T-cell (primary cell): ENCODE data around the gene ULK4. TPM values are rescaled to one million over a fixed set of nuclear protein-coding genes. Genes with fewer than 3 reads are reported as not detected.

Experiments used
- ATAC-seq, 4 experiments: fragments of 200-7000 bp in 3 of 4; fragments of 150-1000 bp in 1 of 4; cut with Tn5 transposase; replicated peaks in 1 of 4; 1 replicate in 3 of 4; 2 replicates in 1 of 4; pipeline ENCODE4 v1.10.0; 2021; ENCODE audit warnings: moderate library complexity in 3 of 4, mild to moderate bottlenecking in 2 of 4, moderate number of reproducible peaks in 1 of 4
- CTCF ChIA-PET, 2 donors: fragments of 300-600 bp; sonication (Branson Sonifier 250); formaldehyde crosslinking; loops; one replicate each; lab custom pipeline; 2022; ENCODE audit warnings: antibody characterized with exemption in 2 of 2; lab: Charles Lee
- POLR2A ChIA-PET, 2 donors: fragments of 300-600 bp; sonication (Branson Sonifier 250); formaldehyde crosslinking; loops; one replicate each; lab custom pipeline; 2022; ENCODE audit warnings: antibody characterized with exemption in 2 of 2; lab: Charles Lee
- DNase-seq, 35 experiments: peaks; one replicate each; pipeline versions ENCODE4 v3.0.0 to v3.0.0-alpha.2; 2013 to 2023
- H3K27ac ChIP-seq: one replicate; pipeline ENCODE4 v1.5.1; 2013; ENCODE audit warnings: low read length
- H3K27me3 ChIP-seq, 2 experiments: replicated peaks in 1 of 2; 1 replicate in 1 of 2; 2 replicates in 1 of 2; pipeline versions ENCODE4 v1.6.1 to v1.7.0; 2013; ENCODE audit warnings: low read length in 1 of 2, mixed read lengths in 1 of 2; ENCODE audit not compliant: control insufficient read depth in 2 of 2, insufficient read depth in 2 of 2; ENCODE audit errors: extremely low read depth in 1 of 2
- H3K36me3 ChIP-seq, 2 donors: 1 replicate in 1 of 2; 2 replicates in 1 of 2; pipeline versions ENCODE4 v1.6.1 to v1.7.0; 2013; ENCODE audit warnings: low read length in 1 of 2; ENCODE audit not compliant: control insufficient read depth in 2 of 2, insufficient read depth in 1 of 2; ENCODE audit errors: extremely low read depth in 1 of 2
- H3K4me1 ChIP-seq, 2 experiments: 1 replicate in 1 of 2; 2 replicates in 1 of 2; pipeline versions ENCODE4 v1.6.1 to v1.7.0; 2013; ENCODE audit warnings: low read length in 2 of 2, mixed read lengths in 1 of 2; ENCODE audit not compliant: insufficient read depth in 2 of 2, control insufficient read depth in 1 of 2; ENCODE audit errors: extremely low read depth in 1 of 2
- H3K4me3 ChIP-seq, 2 donors: 1 replicate in 1 of 2; 2 replicates in 1 of 2; pipeline versions ENCODE4 v1.5.1 to v1.7.0; 2013; ENCODE audit warnings: mild to moderate bottlenecking in 2 of 2, low read length in 1 of 2, moderate library complexity in 1 of 2; ENCODE audit not compliant: control insufficient read depth in 1 of 2; ENCODE audit errors: extremely low read depth in 1 of 2
- H3K9me3 ChIP-seq: 2 replicates; pipeline ENCODE4 v1.7.0; 2013
- H3K27ac Mint-ChIP-seq, 2 donors: one replicate each; pipeline ENCODE4 v1.8.0; 2020 to 2021; ENCODE audit warnings: mild to moderate bottlenecking in 2 of 2, mixed read lengths in 2 of 2
- H3K27me3 Mint-ChIP-seq, 2 donors: one replicate each; pipeline ENCODE4 v1.8.0; 2021 to 2022; ENCODE audit warnings: mixed read lengths in 2 of 2
- H3K36me3 Mint-ChIP-seq: one replicate; pipeline ENCODE4 v1.8.0; 2021; ENCODE audit warnings: mixed read lengths
- H3K4me1 Mint-ChIP-seq, 3 donors: one replicate each; pipeline ENCODE4 v1.8.0; 2020 to 2022; ENCODE audit warnings: mixed read lengths in 3 of 3, mild to moderate bottlenecking in 1 of 3
- H3K4me3 Mint-ChIP-seq, 3 donors: one replicate each; pipeline ENCODE4 v1.8.0; 2020 to 2022; ENCODE audit warnings: mild to moderate bottlenecking in 3 of 3, mixed read lengths in 3 of 3, moderate library complexity in 3 of 3
- H3K9me3 Mint-ChIP-seq, 3 donors: one replicate each; pipeline ENCODE4 v1.8.0; 2020 to 2022; ENCODE audit warnings: mixed read lengths in 3 of 3
- WGBS: methylation state at CpG from one replicate; pipeline ENCODE4 v1.1.5; 2013; ENCODE audit warnings: missing lambda C conversion rate; ENCODE audit not compliant: insufficient coverage; 5-methylcytosine and 5-hydroxymethylcytosine counted together
- total RNA-seq, 35 experiments: library from RNA in 6 of 35; stranded (reverse) in 6 of 35; fragments of 120-200 nt in 1 of 35; gene quantifications; one replicate each; pipeline versions ENCODE4 v1.2.1 to v1.2.4 and lab custom pipeline; 2013 to 2026

ULK4 gene
- total RNA-seq, 5 donors from 2014 or later (not counting 1 experiment from before 2014, with no cell fraction given), result 17.5 to 28.2 (median 19.7) TPM

DNA sequence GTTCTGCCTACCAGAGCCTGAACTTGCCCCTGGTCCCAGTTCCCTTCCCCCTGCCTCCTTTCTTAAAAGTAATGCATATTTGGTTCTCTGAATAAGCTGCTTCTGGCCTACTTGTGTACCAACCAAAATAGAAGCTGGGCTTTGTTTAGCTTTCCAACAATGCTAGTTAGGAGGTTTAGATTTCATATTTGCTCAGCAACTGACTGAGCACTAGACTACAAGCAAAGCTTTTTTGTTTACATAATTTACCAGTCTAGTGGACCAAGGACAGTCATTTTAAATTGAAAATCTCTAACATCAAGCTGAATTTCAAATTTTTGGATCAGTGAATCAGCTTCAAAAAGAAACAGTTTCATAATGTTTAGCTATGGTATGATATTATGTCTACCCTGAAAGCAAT lies 331.2 kb downstream of the ULK4 start:
- H3K9me3 Mint-ChIP-seq, result no peaks in the 10 kb centered on the region
- Histone ChIP-seq H3K27me3 (no peaks in the 10 kb centered on the region), H3K27ac (no peak overlapping the region), H3K9me3 (no peaks in the 10 kb centered on the region), H3K4me3 (no peak overlapping the region), H3K36me3 (no peaks in the 10 kb centered on the region), H3K4me1 (no peaks in the 10 kb centered on the region)
- no peaks in the 10 kb centered on the region for H3K4me1 Mint-ChIP-seq
- no peaks in the 10 kb centered on the region for H3K27me3 Mint-ChIP-seq
- no peak overlapping the region for H3K4me3 Mint-ChIP-seq
- ChIA-PET POLR2A (no interaction called here), CTCF (no interaction called here)
- H3K36me3 Mint-ChIP-seq, result peaks cover 5% of the 10 kb centered on the region
- no peak for DNase-seq
- no peak for ATAC-seq
- no peak overlapping the region for H3K27ac Mint-ChIP-seq

DNA sequence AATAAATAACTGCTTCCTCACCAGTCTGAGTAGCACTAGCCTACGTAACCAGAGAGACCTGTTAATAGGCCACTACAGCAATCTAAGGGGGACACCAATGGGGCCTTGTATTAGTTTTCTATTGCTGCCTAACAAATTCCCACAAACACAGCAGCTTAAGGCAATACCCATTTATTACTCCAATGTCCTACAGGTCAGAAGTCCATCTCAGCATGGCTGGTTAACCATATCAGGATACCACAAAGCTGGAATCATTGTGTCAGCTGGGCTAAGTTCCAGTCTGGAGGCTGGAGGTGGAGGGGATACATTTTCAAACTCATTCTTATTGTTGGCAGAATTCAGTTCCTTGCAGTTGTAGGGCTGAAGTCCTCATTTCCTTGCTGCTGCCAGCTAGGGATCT lies 331.9 kb downstream of the ULK4 start:
- H3K4me3 ChIP-seq, result no peak overlapping the region
- no peaks in the 10 kb centered on the region for H3K9me3 Mint-ChIP-seq
- no peak for DNase-seq
- H3K4me1 ChIP-seq, result no peaks in the 10 kb centered on the region
- H3K4me3 Mint-ChIP-seq, result no peak overlapping the region
- no peaks in the 10 kb centered on the region for H3K36me3 ChIP-seq
- ChIA-PET POLR2A (no interaction called here), CTCF (no interaction called here)
- H3K27me3 ChIP-seq, result no peaks in the 10 kb centered on the region
- H3K4me1 Mint-ChIP-seq, result no peaks in the 10 kb centered on the region
- WGBS, result 80% methylated on average over 1 of the region's 1 CpG
- no peak for ATAC-seq
- no peaks in the 10 kb centered on the region for H3K9me3 ChIP-seq
- peaks cover 7% of the 10 kb centered on the region for H3K36me3 Mint-ChIP-seq
- H3K27me3 Mint-ChIP-seq, result no peaks in the 10 kb centered on the region
- no peak overlapping the region for H3K27ac ChIP-seq
- H3K27ac Mint-ChIP-seq, result no peak overlapping the region

GRCh38 chr3:41629072-41629471 lies 332.8 kb downstream of the ULK4 start:
- Histone ChIP-seq H3K9me3 (no peaks in the 10 kb centered on the region), H3K4me1 (no peaks in the 10 kb centered on the region), H3K4me3 (no peak overlapping the region), H3K36me3 (no peaks in the 10 kb centered on the region), H3K27ac (no peak overlapping the region), H3K27me3 (no peaks in the 10 kb centered on the region)
- no peak overlapping the region for H3K27ac Mint-ChIP-seq
- POLR2A ChIA-PET, result no interaction called here
- H3K9me3 Mint-ChIP-seq, result no peaks in the 10 kb centered on the region
- DNase-seq (no peak), ATAC-seq (no peak)
- H3K4me3 Mint-ChIP-seq, result no peak overlapping the region
- CTCF ChIA-PET, result no interaction called here
- WGBS, result 87% methylated on average over 3 of the region's 4 CpGs
- H3K36me3 Mint-ChIP-seq, result peaks cover 7% of the 10 kb centered on the region
- H3K4me1 Mint-ChIP-seq, result no peaks in the 10 kb centered on the region
- no peaks in the 10 kb centered on the region for H3K27me3 Mint-ChIP-seq

DNA sequence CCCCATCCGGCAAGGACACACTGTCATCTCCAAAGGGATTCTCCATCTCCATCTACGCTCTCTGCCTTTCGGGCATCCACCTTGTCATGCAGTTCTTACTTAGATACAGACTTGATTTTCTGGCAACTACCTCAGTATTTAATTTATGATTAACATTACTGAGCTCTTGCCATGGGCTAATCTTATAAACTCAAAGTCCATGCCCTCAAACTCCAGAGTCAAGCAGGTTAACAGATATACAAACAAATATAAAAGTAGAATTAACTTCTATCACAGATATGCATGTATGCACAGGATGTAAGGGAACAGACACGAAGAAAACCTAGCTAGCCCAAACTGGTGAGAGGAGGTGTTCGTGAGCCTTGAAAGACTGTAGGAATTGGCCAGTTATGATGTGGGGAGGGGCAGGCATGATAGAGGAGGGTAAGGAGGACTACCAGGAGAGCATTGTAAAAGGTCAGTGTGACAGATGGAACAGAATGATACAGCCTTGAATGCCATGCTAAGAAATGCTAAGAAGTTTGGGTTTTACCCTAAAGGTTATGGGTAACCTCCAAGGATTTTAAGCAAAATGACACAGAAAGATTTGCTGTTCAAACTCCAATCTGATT lies 334.3 kb downstream of the ULK4 start:
- 93% methylated on average over 3 of the region's 5 CpGs for WGBS
- H3K27ac Mint-ChIP-seq, result no peak overlapping the region
- Histone ChIP-seq H3K4me1 (no peaks in the 10 kb centered on the region), H3K27me3 (no peaks in the 10 kb centered on the region), H3K9me3 (no peaks in the 10 kb centered on the region), H3K27ac (no peak overlapping the region), H3K36me3 (no peaks in the 10 kb centered on the region), H3K4me3 (no peak overlapping the region)
- H3K36me3 Mint-ChIP-seq, result peaks cover 10% of the 10 kb centered on the region
- H3K27me3 Mint-ChIP-seq, result no peaks in the 10 kb centered on the region
- no peaks in the 10 kb centered on the region for H3K4me1 Mint-ChIP-seq
- ChIA-PET CTCF (interaction anchor here (0.5 to 0.6 kb wide), 2 partner anchors 49 to 1301 kb away, joined by 3 to 5 read pairs; no protein-coding TSS in a partner anchor), POLR2A (no interaction called here)
- no peak overlapping the region for H3K4me3 Mint-ChIP-seq
- no peak for DNase-seq
- peaks cover 0 to 6% (median 0%) of the 10 kb centered on the region in 3 donors for H3K9me3 Mint-ChIP-seq
- ATAC-seq, result no peak

- H3K27me3 ChIP-seq, result no peaks in the 10 kb centered on the region
- H3K27ac ChIP-seq, result no peak overlapping the region
- no peaks in the 10 kb centered on the region for H3K9me3 ChIP-seq
- ChIA-PET POLR2A (no interaction called here), CTCF (no interaction called here)
- no peak for ATAC-seq
- no peak overlapping the region for H3K4me3 ChIP-seq
- peaks cover 35% of the 10 kb centered on the region for H3K36me3 Mint-ChIP-seq
- H3K9me3 Mint-ChIP-seq, result no peaks in the 10 kb centered on the region
- no peaks in the 10 kb centered on the region for H3K4me1 ChIP-seq
- no peaks in the 10 kb centered on the region for H3K36me3 ChIP-seq
- H3K4me1 Mint-ChIP-seq, result no peaks in the 10 kb centered on the region
- DNase-seq, result no peak
- H3K27me3 Mint-ChIP-seq, result no peaks in the 10 kb centered on the region
- 100% methylated on average over 2 of the region's 2 CpGs for WGBS
- no peak overlapping the region for H3K27ac Mint-ChIP-seq
- H3K4me3 Mint-ChIP-seq, result no peak overlapping the region
Measured at GRCh38 chr3:41612853-41613252, 349.1 kb downstream of the ULK4 start.

DNA sequence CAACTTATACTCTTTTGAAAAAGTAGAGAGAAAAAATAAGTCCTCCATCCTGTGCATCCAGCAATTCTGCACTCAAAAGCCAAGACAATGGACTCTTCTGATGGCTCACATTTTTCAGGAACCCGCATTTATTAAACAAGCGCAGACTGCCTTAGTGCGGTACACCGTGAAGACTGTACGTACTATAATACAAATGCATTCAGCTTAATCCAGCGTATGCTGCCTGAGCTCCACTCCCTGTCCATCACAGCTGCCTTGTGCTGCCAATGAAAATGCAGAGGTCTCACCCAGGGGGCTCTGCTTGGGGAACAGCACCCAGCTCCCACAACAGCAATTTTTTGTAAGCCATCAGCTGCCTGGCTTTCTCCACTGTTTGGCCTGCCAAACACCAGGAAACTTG lies 350.9 kb downstream of the ULK4 start:
- H3K4me1 ChIP-seq, result no peaks in the 10 kb centered on the region

GRCh38 chr3:41608347-41608746 lies 353.6 kb downstream of the ULK4 start:
- WGBS, result no CpG with 5 or more reads among the region's 1 CpG
- Mint-ChIP-seq H3K27me3 (no peaks in the 10 kb centered on the region), H3K4me3 (no peak overlapping the region), H3K9me3 (no peaks in the 10 kb centered on the region), H3K36me3 (peaks cover 20% of the 10 kb centered on the region), H3K4me1 (no peaks in the 10 kb centered on the region), H3K27ac (no peak overlapping the region)
- Histone ChIP-seq H3K27me3 (no peaks in the 10 kb centered on the region), H3K4me3 (no peak overlapping the region), H3K9me3 (no peaks in the 10 kb centered on the region), H3K36me3 (no peaks in the 10 kb centered on the region), H3K27ac (no peak overlapping the region), H3K4me1 (no peaks in the 10 kb centered on the region)
- POLR2A ChIA-PET, result no interaction called here
- DNase-seq, result no peak
- no peak for ATAC-seq
- CTCF ChIA-PET, result no interaction called here

More for the DNA sequence above, 350.9 kb downstream of the ULK4 start:
- CTCF ChIA-PET, result no interaction called here
- Histone ChIP-seq H3K27ac (no peak overlapping the region), H3K4me3 (no peak overlapping the region), H3K27me3 (no peaks in the 10 kb centered on the region), H3K9me3 (no peaks in the 10 kb centered on the region), H3K36me3 (no peaks in the 10 kb centered on the region)
- POLR2A ChIA-PET, result no interaction called here
- DNase-seq (no peak), ATAC-seq (no peak)
- H3K4me1 Mint-ChIP-seq, result no peaks in the 10 kb centered on the region
- no peak overlapping the region for H3K27ac Mint-ChIP-seq
- no peaks in the 10 kb centered on the region for H3K27me3 Mint-ChIP-seq
- H3K9me3 Mint-ChIP-seq, result no peaks in the 10 kb centered on the region
- peaks cover 37% of the 10 kb centered on the region for H3K36me3 Mint-ChIP-seq
- no peak overlapping the region for H3K4me3 Mint-ChIP-seq
- WGBS, result 98% methylated on average over 6 of the region's 6 CpGs
